ENCODE results near the gene FAM234B.

FAM234B gene, protein sequence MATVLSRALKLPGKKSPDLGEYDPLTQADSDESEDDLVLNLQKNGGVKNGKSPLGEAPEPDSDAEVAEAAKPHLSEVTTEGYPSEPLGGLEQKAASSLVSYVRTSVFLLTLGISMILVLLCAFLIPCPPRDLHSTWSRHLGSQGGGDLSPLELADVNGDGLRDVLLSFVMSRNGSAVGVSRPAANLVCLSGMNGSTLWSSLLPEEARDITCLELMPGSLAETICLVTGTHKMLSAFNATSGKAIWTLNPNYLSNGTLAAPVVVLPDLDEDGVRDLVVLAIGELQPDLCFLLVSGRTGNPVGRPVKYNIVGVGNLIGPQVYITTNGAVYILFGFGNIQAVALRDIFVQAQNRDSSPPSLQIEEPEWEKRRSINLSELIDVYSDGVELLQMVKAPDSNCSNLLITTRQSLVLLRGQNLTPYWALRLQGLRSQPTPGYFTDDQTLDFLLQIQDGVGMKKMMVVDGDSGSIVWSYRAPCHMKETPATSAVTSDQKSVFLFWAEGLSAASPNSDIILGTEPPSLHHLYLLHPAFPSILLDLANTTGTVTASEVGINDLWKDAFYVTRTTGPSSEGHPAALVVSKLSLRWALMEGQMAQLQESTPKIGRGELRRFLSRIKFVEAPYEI

DNA sequence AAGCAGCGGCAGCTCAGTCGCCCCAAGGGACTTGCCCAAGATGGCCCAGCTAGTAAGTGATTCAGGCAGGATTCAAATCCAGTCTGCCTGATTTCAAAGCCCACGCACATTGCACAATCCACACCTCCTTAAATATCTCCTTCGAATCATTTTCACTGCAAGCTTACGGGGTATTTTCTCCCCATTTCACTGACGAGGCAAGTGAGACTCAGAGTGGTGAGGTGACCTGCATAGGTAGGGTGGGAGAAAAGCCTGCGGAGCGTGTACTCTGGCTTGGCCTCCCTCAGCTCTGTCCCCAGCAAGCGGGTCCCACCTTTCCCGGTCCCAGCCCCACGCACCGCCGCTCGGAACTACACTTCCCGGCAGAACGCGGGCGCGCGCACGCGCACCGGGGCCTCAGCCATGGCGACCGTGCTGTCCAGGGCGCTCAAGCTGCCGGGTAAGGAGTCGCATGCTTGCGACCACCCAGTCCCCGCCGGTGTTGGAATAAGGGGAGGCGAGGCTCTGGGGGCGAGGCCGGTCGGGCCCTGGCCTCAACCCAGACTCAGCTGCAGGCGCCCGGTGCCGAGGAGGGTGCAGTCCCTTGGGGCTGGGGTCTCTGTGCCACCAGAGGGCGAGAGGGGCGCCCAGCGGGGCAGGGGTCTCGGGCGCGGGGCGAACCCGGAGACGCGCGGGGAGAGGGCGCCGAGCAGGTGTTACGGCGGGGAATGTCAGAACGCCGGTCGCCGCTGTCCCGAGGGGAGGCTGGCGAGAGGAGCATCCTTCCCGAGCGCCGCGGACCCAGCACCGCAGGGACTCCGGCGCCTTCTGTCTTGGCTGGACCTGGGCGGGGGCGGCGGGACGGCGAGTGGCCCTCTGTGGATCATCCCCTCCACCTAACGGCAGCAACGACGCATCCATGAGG, at the start of gene FAM234B:
TSS of gene FAM234B (plus strand) at position 380 of the 904 bp plus-strand sequence. CDS start at position 403, 23 bp downstream.
- peak; percentile 76 for DNase-seq

DNA sequence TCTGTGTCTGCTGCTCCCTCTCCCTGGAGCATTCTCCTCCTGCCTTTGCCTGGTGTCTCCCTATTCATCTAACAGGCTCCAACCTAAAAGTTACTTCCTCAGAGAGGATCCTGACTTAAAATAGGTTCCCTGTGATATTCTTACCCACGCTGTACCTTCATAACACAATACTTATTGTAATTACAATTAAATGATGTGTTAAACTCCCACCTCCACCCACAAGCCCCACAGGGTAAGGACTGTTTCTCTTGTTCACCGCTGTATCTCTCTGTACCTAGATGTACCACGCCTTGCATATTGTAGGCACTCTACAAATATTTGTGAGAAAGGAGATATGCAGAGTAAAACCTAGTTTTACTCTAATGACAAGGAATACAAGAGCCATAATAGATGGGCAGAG, 49.1 kb upstream of the FAM234B start:
- no peak for DNase-seq

DNA sequence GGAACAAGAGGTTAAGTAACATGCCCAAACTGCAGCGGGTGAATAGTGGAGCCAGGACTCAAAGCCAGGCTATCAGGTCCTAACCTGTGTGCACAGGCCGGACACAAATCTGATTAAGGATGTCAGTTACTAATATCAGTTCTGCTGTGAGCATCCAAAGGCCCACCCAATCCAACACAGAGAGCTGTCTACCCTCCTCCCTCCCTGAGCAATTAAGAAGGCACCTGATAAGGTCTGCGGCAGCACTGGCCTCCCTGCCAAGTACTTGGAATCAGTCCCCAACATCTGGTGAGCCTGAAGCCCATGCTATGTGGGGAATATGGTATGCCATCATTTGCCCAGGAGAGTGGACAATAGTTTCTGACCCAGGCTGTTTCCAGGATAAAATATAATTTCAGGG, 48.0 kb upstream of the FAM234B start:
- no peak for DNase-seq

DNA sequence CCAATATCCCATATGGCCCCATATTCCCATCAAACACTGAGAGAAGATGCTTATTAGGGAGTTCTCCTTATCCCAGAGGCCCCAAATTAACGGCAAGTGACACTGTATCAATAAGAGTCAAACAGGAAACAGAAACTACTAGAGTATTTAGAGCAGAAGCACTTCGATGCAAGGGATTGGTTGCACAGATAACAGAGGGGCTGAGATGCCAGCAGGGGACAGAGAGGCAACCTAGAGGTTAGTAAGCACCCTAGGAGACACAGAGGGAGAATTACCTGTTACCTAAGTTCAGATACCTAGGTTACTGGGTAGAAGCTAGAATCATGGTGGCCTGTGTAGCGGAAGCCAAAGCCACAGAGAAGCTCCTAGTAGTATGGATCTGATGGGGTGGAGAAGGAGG, 47.0 kb upstream of the FAM234B start:
- DNase-seq = no peak

DNA sequence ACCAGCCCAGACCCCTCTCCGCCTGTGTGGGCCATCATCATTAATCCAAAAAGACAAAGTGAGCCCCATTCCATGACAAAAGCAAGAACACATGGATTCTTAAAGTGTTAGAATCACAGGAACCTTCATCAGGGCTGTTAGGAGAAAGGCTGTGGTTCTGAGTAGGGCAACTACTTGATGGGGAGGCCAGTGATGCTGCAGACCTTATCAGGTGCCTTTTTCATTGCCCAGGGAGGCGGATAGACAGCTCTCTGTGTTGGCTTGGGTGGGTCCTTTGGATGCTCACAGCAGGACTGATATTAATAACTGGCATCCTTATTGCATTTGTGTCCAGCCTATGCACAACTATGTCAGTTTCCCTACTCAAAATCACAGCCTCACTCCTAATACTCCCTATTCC, 46.4 kb upstream of the FAM234B start:
- no peak for DNase-seq

DNA sequence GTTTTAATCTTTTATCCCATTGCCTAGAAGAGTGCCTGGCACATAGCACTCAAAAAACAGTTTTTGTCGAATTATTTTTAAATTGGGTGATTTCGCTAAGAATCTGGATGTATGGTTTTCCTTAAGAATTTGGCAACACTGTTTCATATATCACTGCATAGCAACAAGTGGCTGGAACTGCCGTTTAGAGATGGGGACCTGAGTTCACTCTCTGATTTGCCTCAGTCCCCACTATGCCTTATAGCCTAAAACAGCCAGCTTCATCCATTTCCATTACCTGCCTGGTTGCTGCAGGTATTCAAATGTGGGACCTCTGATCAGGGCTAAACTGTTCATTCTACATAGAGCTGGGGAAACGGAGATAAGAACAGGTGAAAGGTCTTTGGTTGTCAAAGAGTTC, 45.9 kb upstream of the FAM234B start:
- no peak for DNase-seq

DNA sequence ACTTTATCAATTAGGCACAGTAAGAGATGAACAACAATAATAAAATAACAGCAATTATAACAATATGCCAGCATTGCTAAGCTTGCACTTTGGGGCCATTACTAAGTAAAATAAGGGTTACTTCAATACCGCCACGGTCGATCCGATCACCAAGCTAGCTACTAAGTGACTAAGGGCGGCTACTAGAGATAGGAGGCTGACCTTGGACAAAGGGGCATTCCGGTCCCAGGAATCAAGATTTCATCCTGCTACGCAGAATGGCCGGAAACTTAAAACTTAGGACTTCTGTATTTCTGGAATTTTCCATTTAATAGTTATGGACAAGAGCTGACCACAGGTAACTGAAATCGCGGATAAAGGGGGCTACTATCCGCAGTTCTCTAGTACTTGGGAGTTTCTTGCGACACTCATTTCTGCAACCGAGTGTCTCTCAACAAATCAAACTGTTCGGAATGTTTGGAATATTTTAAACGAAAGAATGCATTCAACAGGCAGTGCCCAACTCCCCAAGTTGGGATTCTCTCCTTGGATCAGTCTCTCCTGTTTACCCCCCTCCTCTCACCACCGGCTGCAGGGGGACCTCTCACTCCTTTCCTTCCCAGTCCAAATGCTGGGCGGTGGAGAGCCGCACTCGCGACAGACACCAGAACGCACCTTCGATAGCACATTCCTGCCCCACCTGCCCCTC, 44.8 kb upstream of the FAM234B start:
- DNase-seq = no peak

DNA sequence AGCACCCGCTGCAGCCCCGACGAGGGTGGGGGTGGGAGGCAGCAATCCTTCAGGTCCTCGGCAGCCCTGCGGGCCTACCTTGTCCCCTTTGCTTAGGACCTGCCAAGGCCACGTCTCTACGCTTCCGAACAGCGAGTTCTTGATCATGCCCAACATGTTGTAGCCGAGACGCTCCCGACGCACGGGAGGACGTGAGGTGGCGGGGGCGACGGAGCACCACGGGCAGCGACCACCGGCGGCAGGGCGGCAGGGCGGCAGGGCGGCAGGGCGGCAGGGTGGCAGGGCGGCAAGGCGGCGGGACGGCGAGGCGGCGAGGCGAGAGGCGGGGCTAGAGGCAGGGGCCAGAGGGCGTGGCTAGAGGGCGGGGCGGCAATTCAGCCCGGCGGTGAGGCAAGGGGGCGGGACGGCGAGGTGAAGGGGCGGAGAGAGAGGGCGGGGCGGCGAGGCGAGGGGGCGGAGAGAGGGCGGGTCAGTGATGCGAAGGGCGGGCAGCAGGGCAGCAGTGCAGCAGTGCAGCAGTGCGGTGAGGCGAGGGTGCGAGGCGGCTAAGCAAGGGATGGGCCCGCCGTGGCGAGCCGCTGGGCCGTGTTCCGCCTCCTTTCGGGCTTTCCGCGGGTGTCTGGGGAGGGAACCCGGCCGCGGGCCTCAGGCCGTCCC, 44.1 kb upstream of the FAM234B start, which contains the start of gene HEBP1:
TSS of gene HEBP1 (minus strand) at position 307 of the 657 bp plus-strand sequence. CDS start at position 156, 151 bp downstream.
- DNase-seq = peak; percentile 92

DNA sequence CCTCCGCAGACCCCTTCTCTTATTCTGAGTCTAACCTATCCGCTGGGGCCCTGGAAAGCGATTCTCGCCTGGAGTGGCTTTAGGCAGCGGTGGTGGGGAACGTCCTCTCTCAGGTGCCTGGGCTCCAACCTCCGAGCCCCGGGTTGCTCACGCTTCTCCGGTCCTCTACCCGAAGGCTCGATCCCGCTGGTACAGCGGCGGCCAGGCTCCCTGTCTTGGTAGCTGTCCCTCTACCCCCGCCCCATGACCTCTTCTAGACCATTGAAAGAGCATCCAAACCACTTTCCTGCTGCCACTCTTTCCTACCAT, 43.6 kb upstream of the FAM234B start:
- peak; percentile 67 for DNase-seq

DNA sequence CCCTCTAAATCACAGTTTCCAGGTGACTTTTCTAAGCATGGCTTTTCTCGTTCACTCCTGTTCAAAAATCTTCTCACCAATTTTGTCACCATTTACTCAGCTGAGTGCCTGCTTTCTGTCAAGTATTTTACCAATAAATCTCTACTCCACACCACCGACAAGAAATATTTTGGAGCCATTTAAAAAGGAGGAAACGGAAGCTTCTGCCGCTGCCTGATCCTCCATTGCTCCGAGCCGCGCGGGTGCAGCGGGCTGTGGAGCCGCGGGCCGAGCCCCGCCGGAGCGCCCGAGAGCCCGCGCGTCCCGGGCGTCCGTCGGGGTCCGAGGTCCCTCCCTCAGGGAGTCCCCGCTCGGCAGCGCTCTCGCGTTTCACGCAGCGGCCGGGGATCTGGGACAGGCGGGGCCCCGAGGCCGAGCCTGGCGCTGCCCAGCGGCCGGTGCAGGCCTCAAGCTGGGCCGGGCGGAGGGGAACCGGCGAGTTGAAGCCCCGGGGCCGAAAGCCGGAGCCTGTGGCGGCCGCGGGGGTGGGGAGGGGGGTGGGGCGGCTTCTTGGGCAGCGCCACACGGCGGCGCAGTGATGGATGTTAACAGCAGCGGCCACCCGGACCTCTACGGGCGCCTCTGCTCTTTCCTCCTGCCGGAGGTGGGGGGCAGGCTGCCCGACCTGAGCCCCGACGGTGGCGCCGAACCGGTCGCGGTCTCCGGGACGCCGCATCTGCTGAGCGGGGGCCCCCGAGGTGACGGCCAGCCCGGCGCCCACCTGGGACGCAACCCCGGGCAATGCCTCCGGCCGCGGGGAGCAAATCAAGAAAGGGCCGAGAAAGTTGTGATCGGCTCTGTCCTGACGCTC, 43.0 kb upstream of the FAM234B start:
- peak; percentile 72 for DNase-seq

DNA sequence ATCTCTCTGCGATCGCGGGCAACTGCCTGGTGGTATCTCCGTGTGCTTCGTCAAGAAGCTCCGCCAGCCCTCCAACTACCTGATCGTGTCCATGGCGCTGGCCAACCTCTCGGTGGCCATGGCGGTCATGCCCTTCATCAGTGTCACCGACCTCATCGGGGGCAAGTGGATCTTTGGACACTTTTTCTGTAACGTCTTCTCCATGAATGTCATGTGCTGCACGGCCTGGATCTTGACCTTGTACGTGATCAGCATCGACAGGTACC, 42.5 kb upstream of the FAM234B start:
- DNase-seq = no peak

DNA sequence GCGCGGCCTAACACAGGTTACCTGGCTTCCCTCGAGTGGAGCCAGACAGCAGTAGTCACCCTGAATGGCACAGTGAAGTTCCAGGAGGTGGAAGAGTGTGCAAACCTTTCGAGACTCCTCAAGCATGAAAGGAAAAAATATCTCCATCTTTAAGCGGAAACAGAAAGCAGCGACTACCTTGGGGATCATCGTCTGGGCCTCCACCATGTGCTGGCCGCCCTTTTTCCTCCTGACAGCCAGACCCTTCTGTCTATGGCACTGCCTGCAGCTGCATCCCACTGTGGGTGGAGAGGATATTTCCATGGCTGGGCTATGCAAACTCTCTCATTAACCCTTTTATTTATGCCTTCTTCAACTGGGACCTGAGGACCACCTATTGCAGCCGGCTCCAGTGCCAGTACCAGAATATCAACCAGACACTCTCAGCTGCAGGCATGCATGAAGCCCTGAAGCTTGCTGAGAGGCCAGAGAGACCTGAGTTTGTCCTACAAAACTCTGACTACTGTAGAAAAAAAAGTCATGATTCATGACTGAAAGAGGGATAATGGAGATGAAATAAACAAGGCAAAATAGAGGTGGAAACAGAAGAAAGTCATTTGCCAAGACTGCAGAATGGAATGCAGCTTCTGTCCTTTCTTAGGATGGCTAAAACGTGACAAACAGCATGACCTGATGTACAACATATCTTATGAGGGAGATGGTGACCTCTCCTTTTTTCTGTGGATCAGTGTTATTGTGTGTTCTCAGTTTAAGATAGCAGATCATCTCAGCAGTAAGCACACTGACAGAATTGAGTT, 41.7 kb upstream of the FAM234B start:
- no peak for DNase-seq

DNA sequence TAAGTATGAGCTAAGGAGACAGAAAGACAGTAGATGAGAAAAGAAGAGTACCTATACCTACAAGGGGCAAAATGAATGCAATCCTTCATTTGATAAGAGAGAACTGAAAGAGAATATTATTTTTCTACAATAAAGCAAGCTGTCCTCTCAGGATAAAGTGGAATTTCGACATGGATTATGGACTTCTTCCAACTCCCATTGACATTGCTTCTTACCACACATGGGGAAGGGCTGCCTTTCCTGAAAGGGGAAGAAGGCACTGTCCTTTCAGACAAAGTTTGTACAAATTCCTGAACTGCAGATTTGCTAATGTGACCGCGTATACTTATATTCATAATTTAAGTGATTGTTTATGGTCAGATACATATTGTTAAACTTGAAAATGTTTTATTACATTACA, 39.8 kb upstream of the FAM234B start:
- DNase-seq = no peak

DNA sequence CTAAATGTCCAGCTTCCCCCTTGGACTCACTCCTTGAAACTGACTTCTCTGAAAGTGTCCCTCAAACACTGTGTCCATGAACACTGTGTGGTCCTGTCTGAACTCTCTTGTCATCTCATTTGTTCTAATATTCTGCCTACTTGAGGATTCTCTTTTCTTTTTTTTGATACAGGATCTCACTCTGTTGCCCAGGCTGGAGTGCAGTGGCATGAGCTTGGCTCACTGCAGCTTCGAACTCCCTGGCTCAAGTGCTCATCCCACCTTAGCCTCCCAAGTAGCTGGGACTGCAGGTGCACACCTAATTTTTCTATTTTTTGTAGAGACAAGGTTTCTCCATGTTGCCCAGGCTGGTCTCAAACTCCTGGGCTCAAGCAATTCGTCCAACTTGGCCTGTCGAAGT, 39.2 kb upstream of the FAM234B start:
- no peak for DNase-seq

DNA sequence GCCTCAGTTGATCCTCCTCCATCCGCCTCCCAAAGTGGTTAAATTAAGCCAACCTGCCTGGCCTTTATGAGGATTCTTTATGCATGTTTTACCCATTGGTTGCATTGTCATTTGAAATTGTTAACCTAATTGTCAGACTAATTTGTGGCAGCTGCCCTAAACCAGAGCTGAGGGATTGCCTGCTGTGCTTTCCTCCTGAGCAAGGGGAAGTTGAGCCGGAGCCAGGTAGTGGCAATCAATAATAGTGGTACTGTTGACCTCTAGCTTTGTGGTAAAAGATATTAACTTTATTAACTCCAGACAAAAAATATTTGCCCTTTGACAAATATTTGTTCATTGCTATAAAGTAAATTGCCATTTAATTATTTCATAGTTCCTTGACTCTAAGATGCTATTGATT, 38.5 kb upstream of the FAM234B start:
- no peak for DNase-seq

DNA sequence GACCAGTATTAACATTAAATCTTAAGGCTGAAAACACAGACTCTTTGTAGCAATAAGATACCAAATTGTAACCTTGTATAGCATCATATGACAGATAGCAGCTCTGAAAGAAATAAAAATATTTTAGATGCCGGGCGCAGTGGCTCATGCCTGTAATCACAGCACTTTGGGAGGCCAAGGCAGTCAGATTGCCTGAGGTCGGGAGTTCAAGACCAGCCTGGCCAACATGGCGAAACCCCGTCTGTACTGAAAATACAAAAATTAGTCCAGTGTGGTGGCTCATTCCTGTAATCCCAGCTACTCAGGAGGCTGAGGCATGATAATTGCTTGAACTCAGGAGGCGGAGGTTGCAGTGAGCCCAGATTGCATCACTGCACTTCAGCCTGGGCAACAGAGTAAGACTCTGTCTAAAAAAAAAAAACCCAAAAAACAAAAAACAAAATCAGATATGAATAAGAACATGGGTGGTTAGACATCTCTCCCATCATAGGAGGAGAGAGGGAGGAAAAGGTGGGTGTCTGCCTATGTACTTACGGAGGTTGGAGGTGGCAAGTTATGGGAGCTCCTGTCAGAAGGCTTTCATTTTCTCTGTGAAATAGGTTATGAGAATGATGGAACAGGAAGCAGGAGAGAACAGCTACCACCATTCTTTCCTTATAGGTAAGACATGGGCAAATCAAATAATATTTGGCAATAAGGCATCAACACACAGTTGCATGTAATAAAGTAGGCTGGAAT, 36.5 kb upstream of the FAM234B start:
- no peak for DNase-seq

DNA sequence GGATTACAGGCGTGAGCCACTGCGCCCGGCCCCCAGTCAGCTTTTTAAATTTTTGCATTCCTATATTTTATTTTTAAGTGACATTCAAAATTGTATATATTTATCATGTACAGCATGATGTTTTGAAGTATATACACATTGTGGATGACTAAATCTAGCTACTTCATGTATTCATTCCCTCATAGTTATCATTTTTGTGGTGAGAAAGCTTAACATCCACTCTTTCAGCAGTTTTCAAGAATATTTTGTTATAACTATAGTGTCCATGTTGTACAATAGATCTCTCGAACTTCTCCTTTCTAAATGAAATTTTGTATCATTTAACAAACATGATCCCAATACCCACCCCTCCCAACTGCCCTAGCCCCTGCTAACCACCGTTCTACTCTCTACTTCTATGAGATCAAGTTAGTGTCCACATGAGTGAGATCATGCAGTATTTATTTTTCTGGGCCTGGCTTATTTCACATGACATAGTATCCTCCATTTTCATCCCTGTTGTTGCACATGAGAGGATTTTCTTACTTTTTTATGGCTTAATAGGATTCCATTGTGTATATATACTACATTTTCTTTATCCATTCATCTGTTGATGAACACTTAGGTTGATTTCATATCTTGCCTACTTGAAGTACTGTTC, 35.3 kb upstream of the FAM234B start:
- no peak for DNase-seq

DNA sequence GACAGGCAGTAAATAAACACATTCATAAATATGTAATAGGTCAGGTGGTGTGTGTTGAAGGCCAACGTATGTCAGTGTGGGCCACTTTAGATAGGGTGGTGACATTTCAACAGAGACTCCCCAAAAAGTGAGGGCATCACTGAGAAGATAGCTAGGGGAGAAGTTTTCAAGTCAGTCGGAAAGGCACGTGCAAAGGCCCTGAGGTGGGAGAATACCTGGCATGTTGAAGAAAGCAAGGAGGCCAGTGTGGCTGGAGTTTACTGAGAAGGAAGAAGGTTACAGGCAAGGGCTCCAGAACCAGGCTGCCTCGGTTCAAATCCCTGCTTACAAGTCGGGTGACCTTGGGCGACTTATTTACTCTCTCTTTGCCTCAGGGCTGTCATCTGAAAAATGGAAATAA, 33.1 kb upstream of the FAM234B start:
- no peak for DNase-seq

DNA sequence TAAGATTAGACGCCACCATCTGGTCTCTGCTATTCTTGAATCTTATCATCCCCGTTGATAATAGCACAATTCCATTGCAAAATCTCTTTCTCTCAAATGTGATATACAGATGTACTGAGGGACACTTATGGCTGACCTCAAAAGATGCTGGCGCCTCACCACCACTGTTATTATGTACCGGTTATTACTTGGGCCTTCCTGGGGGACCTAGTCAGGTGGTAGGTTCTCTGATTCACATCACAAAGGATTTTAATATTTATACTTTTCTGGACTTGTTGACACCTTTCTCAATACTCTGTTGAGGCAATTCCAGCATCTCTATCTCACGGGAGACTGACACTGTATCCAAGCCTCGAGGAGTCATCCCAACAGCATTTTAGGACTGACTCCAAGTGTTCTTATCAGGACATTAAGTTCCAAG, 21.3 kb upstream of the FAM234B start:
- peak; percentile 44 for DNase-seq
